Measurements from ENCODE around the gene GJA8.
"Not testable (repeated sequence)": the region's sequence is repeated elsewhere in the genome, so short reads cannot be mapped to it uniquely, and the experiment has no call there.

GJA8 gene

DNA sequence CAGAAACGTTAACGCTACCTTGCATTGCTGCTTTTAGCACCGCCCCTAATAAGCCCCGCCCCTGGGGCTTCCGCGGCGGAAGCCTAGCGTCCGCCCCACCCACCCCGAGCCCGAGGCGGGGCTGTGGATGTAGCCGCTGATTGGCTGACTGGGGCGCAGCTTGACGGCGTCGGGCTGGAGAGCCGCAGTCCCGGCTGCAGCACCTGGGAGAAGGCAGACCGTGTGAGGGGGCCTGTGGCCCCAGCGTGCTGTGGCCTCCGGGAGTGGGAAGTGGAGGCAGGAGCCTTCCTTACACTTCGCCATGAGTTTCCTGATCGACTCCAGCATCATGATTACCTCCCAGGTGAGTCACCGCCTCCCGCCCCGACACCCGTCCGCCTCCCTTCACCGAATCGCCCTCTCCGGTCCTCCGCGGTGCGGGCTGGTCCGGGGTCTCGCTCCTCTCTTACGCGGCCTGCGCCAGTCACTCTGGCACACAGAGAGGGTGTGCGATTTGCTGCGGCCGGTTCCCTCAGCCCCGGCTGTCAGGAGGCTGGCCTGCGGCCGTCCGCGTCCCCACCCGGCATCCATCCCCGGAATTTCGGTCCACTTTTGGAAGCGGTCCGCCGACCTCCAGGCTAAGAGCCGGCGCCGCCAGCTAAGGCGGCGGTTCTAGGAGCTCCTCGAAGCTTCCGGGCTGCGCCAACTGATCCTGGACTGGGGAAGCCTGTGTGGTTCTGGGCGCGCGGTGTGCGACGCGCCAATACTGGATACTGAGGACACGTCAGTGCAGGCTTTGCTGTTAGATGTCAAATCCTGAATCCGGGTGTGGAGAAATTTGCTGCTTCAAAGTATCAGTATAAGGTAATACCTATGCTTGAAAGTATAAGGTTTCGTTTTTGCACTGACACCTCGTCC, 25.9 kb downstream of the GJA8 start, which contains the start of gene GPR89B:
Gene GPR89B, plus strand, starts transcription at position 185 of the 897 bp plus-strand sequence. Its CDS starts 117 bp downstream, at position 302.
- peak; percentile 64 for DNase-seq

DNA sequence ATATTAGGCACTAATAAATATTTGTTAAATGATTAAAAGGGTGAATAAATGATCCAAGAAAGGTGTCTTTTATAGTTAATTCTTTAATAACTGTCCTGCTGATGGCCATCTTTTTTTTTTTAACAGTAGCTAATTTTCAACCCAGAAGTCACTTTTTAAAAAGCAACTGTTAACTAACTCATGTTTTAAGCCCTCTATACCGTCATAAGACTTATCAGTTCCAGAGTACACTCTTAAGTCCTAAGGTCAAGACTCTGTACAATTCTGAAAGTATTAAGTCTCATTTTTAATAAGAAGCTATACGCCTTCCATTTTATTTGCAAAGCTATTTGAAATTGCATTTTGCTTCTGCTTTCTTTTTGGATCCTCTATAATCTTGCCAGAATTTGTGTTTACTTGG, 28.5 kb downstream of the GJA8 start:
- DNase-seq, result not testable (repeated sequence)

DNA sequence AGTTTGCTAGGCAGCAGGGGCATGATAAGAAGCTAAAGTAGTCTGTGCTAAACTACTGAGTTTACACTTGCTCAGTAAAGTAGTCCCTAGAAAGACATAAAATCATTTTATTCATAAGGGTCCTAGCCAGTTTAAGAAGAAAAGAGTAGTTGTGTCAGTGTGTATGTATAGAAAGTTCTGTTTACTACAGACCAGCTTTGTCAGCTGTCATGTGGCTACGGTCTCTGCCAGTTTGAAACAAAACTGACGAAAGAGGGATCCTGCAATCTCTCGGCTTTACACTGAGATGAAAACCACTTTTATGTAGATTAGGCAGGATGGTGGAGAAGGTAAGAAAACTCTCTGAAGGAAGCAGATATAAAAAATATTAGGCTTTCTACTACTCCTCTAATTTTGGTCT, 32.7 kb downstream of the GJA8 start:
- not testable (repeated sequence) for DNase-seq

DNA sequence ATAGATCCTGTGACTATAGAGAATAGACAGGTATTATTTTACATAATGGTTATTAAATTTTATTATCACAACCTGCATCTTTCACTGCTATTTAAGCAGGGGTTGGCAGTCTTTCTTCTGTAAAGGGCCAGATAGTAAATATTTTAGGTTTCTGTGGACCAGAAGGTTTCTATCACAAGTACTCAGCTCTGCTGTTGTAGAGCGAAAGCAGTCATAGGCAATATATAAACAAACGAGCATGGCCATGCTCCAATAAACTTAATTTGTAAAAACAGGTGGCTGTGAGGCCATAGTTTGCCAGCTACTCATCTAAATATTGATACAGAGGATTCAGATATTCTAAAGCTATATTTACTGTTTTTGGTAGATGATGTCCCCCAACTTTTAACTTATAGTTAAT, 37.9 kb downstream of the GJA8 start:
- DNase-seq, result not testable (repeated sequence)

DNA sequence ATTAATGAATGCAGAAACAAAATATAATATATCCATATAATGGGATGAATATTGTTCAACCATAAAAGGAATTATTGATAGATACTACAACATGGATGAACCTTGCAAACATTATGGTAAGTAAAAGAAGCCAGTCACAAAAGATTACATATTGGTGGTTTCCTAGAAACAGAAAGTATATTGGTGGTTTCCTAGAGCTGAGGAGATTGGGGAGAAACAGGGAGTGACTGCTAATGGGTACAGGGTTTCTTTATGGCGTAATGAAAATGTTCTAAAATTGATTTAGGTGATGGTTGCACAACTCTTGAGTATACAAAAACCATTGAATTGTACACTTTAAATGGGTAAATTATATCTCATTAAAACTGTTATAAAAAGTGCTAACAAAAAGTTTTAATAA, 40.0 kb downstream of the GJA8 start:
- DNase-seq, result not testable (repeated sequence)

DNA sequence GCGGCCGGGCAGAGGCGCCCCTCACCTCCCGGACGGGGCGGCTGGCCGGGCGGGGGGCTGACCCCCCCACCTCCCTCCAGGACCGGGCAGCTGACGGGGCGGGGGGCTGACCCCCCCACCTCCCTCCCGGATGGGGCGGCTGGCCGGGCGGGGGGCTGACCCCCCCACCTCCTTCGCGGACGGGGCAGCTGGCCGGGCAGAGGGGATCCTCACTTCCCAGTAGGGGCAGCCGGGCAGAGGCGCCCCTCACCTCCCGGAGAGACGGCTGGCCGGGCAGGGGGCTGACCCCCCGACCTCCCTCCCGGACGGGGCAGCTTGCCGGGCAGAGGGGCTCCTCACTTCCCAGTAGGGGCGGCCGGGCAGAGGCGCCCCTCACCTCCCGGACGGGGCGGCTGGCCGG, 46.9 kb downstream of the GJA8 start:
- not testable (repeated sequence) for DNase-seq

Measured in NCI-H510A (cell line).